ENCODE data around the gene SNX20.
A peak's percentile ranks its signal among the peaks of the same experiment; 100 is the strongest.

Gene SNX20

DNA sequence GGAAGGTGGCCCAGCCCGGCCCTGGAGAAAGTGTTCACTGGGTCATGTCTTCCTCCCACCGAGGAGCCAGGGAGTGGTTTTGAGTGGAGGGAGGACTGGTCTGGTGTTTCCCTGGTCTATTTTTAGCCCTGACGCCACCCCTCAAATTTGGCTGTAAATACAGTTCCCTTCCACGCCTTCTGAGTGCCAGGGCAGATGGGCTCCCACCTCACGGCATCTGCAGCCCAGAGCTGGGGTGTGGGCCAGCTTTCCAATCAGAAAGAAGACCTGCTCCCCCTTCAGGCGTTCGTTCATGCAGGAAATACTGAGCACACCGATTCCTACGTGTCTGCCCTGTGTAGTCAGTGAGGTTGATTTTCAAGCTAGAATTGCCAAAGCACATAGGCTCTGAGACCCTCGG lies 53.7 kb downstream of the SNX20 start:
- Histone ChIP-seq H3K4me3 (no peak overlapping the region), H3K27ac (peak overlapping the region in 7 of 21 experiments; percentile 3 to 39 (median 8))

DNA sequence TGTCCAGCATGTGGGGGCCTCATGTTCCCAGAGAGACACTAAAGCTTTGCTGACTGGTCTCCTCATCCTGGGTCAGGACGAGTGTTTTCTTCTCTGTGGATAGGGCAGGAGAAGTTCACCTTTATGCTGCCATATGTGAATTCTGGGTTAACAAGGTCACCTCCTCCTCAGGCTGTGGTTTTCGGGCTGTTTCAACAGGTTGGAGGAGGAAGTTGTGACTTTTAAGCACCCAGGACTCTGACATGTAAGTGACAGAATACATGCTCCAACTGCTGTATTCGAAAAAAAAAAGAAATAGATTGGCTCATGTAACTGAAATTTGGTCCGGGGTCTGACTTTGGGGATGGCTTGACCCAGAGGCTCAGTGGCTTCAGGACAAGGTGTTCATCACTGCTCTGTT lies 54.2 kb downstream of the SNX20 start:
- Histone ChIP-seq H3K27ac (peak overlapping the region in 7 of 21 experiments; percentile 3 to 39 (median 8)), H3K4me3 (no peak overlapping the region)

DNA sequence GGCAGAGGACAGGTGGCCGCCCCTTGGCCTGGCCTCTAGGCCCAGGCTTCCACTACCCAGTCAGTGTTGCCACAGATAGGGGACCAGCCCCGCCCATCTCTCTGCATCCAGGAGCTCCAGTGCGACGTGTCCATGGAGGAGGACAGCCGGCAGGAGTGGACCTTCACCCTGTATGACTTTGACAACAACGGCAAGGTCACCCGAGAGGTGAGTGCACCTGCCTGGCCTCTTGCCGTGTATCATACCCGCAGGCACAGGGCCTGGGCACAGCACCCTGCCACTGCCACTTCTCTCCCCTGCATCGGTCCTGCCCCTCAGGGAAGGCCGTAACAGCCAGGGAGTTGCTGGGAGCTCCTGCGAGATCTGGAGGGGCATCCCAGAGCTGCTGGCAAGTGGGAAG lies 55.7 kb downstream of the SNX20 start:
- H3K27ac ChIP-seq: no peak overlapping the region
- H3K4me3 ChIP-seq: no peak overlapping the region

DNA sequence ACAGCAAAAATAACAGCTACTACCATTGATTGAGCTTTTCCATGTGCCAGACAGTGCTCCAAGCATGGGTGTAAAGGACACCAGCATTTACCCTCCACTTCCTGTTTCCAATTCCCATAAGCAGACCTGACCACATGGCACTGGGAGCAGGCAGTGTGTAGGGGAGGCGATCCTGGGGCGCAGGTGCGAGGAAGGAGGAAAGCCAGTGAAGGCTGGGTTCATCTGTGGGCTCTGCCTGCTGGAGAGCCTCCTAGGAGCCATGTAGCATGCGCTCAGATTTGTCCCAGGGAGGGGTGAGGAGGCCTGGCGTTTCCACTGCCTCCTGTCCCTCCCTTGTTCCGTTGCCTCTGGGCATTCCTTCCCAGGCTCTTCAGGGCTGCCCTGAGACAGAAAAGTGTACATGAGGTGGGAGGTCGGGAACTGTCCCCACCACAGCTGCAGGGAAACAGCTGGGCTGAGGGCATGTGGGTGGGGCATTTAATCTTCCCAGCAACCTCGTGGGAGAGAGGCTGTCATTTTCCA lies 56.6 kb downstream of the SNX20 start:
- no peak overlapping the region for H3K4me3 ChIP-seq
- H3K27ac ChIP-seq: no peak overlapping the region

DNA sequence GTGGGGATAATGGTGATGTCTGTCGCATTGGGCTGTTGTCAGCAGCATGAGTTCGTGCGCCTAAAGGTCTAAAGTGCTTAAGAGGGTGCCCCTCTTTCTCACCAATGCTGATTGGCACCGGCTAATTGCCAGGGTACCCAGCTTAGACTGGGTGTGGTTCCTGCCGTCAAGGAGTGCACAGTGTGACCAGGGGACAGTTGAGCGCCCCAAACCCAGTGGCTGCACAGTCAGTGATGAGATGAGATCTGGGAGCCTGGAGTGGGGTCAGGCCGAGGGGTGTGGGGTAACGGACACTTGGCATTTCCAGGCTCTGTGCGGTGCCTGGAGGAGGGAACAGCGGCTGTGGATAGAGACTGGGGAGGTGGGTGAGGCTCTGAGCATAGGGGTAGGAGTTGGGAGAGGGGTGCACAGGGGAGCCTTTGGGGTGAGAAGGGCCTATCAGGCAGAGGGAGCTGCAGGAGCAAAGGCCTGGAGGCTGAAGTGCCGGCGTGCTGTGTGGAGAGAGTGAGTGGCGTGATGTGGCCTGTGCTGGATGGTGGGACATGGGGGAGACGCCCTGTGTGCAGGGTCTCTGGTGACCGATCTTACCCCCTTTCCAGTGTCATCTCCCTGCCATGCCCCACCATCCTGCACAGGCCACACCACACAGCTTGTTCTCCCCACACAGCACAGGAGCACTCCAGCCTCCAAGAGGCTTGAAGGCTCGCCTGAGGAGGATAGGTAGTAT lies 58.3 kb downstream of the SNX20 start:
- no peak overlapping the region for H3K27ac ChIP-seq

DNA sequence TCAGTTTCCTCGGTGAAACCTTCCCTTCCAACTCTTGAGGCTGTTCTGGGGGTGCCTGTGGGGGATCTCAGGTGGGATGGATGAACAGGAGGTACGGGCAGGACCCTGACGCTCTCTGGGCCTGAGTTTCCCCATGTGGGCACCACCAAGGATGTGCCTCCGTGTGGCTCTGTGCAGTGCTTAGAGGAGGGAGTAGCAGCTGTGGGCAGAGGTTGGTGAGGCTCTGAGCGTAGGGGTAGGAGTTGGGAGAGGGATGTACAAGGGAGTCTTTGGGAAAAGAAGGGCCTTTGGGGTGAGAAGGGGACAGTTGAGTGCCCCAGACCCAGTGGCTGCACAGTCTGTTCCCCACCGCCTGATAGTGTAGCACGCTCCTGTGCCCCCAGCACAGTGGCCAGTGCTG lies 59.1 kb downstream of the SNX20 start:
- no peak overlapping the region for H3K4me3 ChIP-seq
- H3K27ac ChIP-seq: no peak overlapping the region

More for the DNA sequence above, 58.3 kb downstream of the SNX20 start:
- H3K4me3 ChIP-seq: no peak overlapping the region

Data from skin epidermis (tissue), 12 donors.